HEK293T (cell line): ENCODE measurements around the gene MICOS13.

Source experiments
- CTCF ChIA-PET: fragments of 350-600 bp; formaldehyde crosslinking; extraction: SDS; loops from one replicate; lab custom pipeline; 2021; ENCODE audit warnings: antibody characterized with exemption, inconsistent platforms; lab: Yijun Ruan, JAX
- POLR2A ChIA-PET: fragments of 350-600 bp; formaldehyde crosslinking; extraction: SDS; loops from one replicate; lab custom pipeline; 2020; ENCODE audit warnings: antibody characterized with exemption, inconsistent platforms; lab: Yijun Ruan, JAX
- DNase-seq: peaks from one replicate; pipeline ENCODE4 v3.0.0; 2012; ENCODE audit warnings: mixed read lengths; ENCODE audit errors: extremely low spot score
- ARNT ChIP-seq: fragments of 450-650 bp; IDR thresholded peaks from 2 replicates; pipeline ENCODE4 v1.6.1; 2017; ENCODE audit warnings: mild to moderate bottlenecking
- BHLHE40 ChIP-seq: fragments of 450-650 bp; IDR thresholded peaks from 2 replicates; pipeline ENCODE4 v1.6.1; 2016; ENCODE audit warnings: mild to moderate bottlenecking, moderate library complexity, borderline replicate concordance
- CTBP1 ChIP-seq: fragments of 450-650 bp; IDR thresholded peaks from 2 replicates; pipeline ENCODE4 v1.6.1; 2016; ENCODE audit warnings: borderline replicate concordance
- ELF4 ChIP-seq: fragments of 450-650 bp; IDR thresholded peaks from 2 replicates; pipeline ENCODE4 v1.6.1; 2017; ENCODE audit warnings: antibody characterized with exemption
- FOXA1 ChIP-seq: fragments of 450-650 bp; IDR thresholded peaks from 2 replicates; pipeline ENCODE4 v1.6.1; 2016; ENCODE audit warnings: mild to moderate bottlenecking
- FOXK2 ChIP-seq: fragments of 450-650 bp; IDR thresholded peaks from 2 replicates; pipeline ENCODE4 v1.6.1; 2016; ENCODE audit warnings: mild to moderate bottlenecking
- FOXM1 ChIP-seq: fragments of 450-650 bp; IDR thresholded peaks from 2 replicates; pipeline ENCODE4 v1.6.1; 2017; ENCODE audit warnings: mild to moderate bottlenecking, borderline replicate concordance
- HDGF ChIP-seq: fragments of 450-650 bp; IDR thresholded peaks from 2 replicates; pipeline ENCODE4 v1.6.1; 2017; ENCODE audit warnings: antibody characterized with exemption, borderline replicate concordance
- L3MBTL2 ChIP-seq: fragments of 450-650 bp; conservative IDR thresholded peaks from 2 replicates; pipeline ENCODE4 v1.6.1; 2016; ENCODE audit warnings: mild to moderate bottlenecking
- LEF1 ChIP-seq: fragments of 450-650 bp; IDR thresholded peaks from 2 replicates; pipeline ENCODE4 v1.6.1; 2017; ENCODE audit warnings: mild to moderate bottlenecking, borderline replicate concordance
- NFRKB ChIP-seq: fragments of 450-650 bp; IDR thresholded peaks from 2 replicates; pipeline ENCODE4 v1.6.1; 2016; ENCODE audit warnings: mild to moderate bottlenecking, moderate library complexity
- SP1 ChIP-seq: fragments of 450-650 bp; IDR thresholded peaks from 2 replicates; pipeline ENCODE4 v1.6.1; 2017
- SUZ12 ChIP-seq: fragments of 450-650 bp; IDR thresholded peaks from 2 replicates; pipeline ENCODE4 v1.6.1; 2016; ENCODE audit warnings: mild to moderate bottlenecking
- TARDBP ChIP-seq: fragments of 450-650 bp; IDR thresholded peaks from 2 replicates; pipeline ENCODE4 v1.6.1; 2016
- ZNF384 ChIP-seq: fragments of 450-650 bp; IDR thresholded peaks from 2 replicates; pipeline ENCODE4 v1.6.1; 2016
- TF ChIP-seq, protein P1 (sequence below): fragments of 450-650 bp; IDR thresholded peaks from 2 replicates; pipeline ENCODE4 v1.6.1; 2016

Gene MICOS13, protein sequence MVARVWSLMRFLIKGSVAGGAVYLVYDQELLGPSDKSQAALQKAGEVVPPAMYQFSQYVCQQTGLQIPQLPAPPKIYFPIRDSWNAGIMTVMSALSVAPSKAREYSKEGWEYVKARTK

DNA sequence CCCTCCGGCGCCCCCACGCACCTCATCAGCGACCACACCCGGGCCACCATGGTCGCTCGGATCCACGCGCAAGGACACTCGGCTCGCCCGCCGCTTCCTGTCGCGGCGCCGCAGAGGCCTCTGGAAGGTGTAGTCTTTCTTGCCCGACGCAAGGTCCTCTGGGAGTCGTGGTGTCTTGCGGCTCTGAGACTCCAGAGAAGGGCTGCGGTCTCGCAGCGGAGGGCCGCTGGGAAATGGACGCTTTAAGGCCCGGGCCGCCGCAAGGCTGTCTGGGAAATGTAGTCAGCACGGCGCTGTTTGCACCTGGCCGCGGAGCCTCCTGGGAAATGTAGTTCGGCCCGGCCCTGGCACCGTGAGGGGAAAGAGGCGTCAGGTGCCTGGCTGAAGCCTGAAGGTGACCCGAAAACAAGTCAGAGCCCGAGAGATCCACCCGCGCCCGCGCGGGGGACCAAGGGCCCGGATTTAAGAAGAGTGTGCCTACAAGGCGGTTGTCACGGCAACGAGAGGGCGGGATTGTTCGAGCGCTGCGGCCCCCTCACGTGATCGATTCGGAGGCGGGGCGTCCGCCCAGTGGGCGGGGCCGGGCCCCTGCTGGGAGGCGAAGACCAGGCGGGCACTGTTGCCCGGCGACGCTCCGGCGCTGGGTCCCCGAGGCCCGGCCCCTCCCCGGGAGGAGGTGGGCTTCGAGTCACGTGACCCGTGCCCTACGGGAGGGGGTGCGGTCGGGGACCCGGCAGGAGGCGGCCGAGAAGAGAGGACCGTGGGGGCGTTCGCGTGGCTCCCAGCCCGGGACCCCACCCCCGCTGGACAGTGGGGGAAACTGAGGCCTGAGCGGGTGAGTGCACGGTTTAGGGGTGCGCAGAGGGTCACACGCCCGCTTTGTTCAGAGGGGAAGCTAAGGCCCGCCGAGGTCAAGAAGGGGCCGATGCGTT is at the start of gene MICOS13, which contains the start of gene HSD11B1L:
TSS of gene MICOS13 (minus strand) at position 80 of the 932 bp plus-strand sequence. CDS start at position 50, 30 bp downstream.
TSS of gene HSD11B1L (plus strand) at position 591 of the 932 bp plus-strand sequence. CDS start 3,806 bp downstream, outside the sequence.
- ChIA-PET CTCF (no interaction called here), POLR2A (interaction anchor here (0.6 kb wide), 1 partner anchor 9 kb away, joined by 3 read pairs; no protein-coding TSS in a partner anchor)
- TF ChIP-seq L3MBTL2: no peak
- TF ChIP-seq ELF4: peak; percentile 73
- TF ChIP-seq LEF1: 0 out of 2 replicates have a peak, but pooled peaks have one; percentile 21
- DNase-seq: peak; percentile 95

DNA sequence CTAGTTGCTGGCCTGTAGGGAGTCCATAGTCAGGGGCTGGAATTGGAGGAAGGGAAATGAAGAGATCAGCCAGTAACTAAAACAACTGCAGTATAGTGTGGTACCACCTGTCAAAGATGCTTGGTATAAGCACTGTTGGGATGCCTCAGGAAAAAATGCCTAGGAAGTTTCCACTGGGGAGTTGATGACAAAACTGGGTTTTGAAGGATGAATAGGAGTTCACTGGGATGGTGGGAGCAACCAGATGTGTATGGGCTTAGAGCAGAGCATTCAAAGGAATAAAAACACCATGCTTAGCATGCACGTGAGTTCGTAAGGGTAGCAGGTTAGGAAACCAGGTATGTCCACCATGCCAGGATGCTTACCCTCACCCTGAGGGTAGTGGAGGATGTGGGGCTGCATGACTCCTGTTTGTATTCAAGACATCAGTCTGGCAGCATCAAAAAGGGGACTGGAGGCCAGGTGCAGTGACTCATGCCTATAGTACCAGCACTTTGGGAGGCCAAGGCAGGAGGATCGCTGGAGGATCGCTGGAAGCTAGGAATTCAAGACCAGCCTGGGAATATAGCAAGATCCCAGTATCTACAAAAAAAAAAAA is 47.2 kb upstream of the MICOS13 start:
- CTCF ChIA-PET: interaction anchor here (1.1 kb wide), 1 partner anchor 22 kb away, joined by 6 read pairs; no protein-coding TSS in a partner anchor
- TF ChIP-seq LEF1 (no peak), ARNT (no peak), L3MBTL2 (no peak), HDGF (no peak), ELF4 (no peak), SP1 (no peak), FOXM1 (no peak), BHLHE40 (no peak), CTBP1 (no peak), SUZ12 (no peak), ZNF384 (no peak), FOXA1 (no peak), TARDBP (no peak), FOXK2 (no peak), NFRKB (no peak)
- TF ChIP-seq, protein P1, sequence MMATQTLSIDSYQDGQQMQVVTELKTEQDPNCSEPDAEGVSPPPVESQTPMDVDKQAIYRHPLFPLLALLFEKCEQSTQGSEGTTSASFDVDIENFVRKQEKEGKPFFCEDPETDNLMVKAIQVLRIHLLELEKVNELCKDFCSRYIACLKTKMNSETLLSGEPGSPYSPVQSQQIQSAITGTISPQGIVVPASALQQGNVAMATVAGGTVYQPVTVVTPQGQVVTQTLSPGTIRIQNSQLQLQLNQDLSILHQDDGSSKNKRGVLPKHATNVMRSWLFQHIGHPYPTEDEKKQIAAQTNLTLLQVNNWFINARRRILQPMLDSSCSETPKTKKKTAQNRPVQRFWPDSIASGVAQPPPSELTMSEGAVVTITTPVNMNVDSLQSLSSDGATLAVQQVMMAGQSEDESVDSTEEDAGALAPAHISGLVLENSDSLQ: no peak
- DNase-seq: no peak
- POLR2A ChIA-PET: no interaction called here

GRCh38 chr19:5719961-5720790 is 39.9 kb upstream of the MICOS13 start, which contains the start of the genes CATSPERD and LONP1:
Gene CATSPERD, plus strand, starts transcription at chr19:5720637. Its CDS starts 101 bp downstream, at chr19:5720738.
Gene LONP1, minus strand, starts transcription at chr19:5720146. Its CDS starts 14 bp downstream, at chr19:5720132.
- CTCF ChIA-PET: interaction anchor here (1.0 to 1.5 kb wide), 3 partner anchors 20 to 84 kb away, joined by 3 to 4 read pairs (median 4); partner anchors contain the start of gene RPL36
- POLR2A ChIA-PET: interaction anchor here (0.7 to 4.9 kb wide), 23 partner anchors 10 to 1381 kb away, joined by 3 to 35 read pairs (median 4); partner anchors contain the start of genes DUS3L, RPL36, SAFB and SAFB2
- peak; percentile 99 for DNase-seq
- TF ChIP-seq ELF4 (peak; percentile 77), SUZ12 (no peak), SP1 (no peak), ARNT (0 out of 2 replicates have a peak, but pooled peaks have one; percentile 50), L3MBTL2 (peak; percentile 39)

GRCh38 chr19:5719274-5719960 is 39.1 kb upstream of the MICOS13 start:
- TF ChIP-seq CTBP1 (no peak), HDGF (no peak)
- TF ChIP-seq, protein P1: no peak
- ChIA-PET POLR2A (interaction anchor here (0.9 to 4.9 kb wide), 21 partner anchors 12 to 185 kb away, joined by 3 to 49 read pairs (median 7); partner anchors contain the start of genes DUS3L, RPL36, SAFB and SAFB2), CTCF (interaction anchor here (1.0 to 1.5 kb wide), 3 partner anchors 30 to 85 kb away, joined by 4 to 6 read pairs (median 4); partner anchors contain the start of gene RPL36)
- DNase-seq: no peak

GRCh38 chr19:5718579-5719273 is 38.4 kb upstream of the MICOS13 start:
- no peak for DNase-seq
- CTCF ChIA-PET: interaction anchor here (0.6 to 1.3 kb wide), 4 partner anchors 29 to 76 kb away, joined by 3 to 6 read pairs (median 3); no protein-coding TSS in a partner anchor
- no peak for TF ChIP-seq FOXA1
- POLR2A ChIA-PET: interaction anchor here (0.5 to 4.9 kb wide), 12 partner anchors 11 to 185 kb away, joined by 3 to 49 read pairs (median 4); partner anchors contain the start of genes DUS3L, NDUFA11 and RPL36
